HG03565 (cell line): Measurements from ENCODE around the gene PRKG1.
A peak's percentile ranks its signal among the peaks of the same experiment; 100 is the strongest.
"Not testable (repeated sequence)": the region's sequence is repeated elsewhere in the genome, so short reads cannot be mapped to it uniquely, and the experiment has no call there.

ENCODE experiments used
- ATAC-seq: cut with Tn5 transposase; IDR thresholded peaks from one replicate; pipeline ENCODE4 v1.9.1; 2021; ENCODE audit warnings: mild to moderate bottlenecking, moderate library complexity; ENCODE audit not compliant: unreplicated experiment

The PRKG1 gene

GRCh38 chr10:51679841-51680240 lies 605.6 kb downstream of the PRKG1 start:
- no peak for ATAC-seq

- ATAC-seq, result no peak
Measured at GRCh38 chr10:51683031-51683691, 608.9 kb downstream of the PRKG1 start.

- ATAC-seq, result no peak
Measured at GRCh38 chr10:51685768-51686167, 611.5 kb downstream of the PRKG1 start.

GRCh38 chr10:51687296-51687695 lies 613.0 kb downstream of the PRKG1 start:
- ATAC-seq, result no peak

- ATAC-seq, result not testable (repeated sequence)
Measured at GRCh38 chr10:51688826-51689225, 614.5 kb downstream of the PRKG1 start.

- no peak for ATAC-seq
Measured at GRCh38 chr10:51689536-51689935, 615.2 kb downstream of the PRKG1 start.

GRCh38 chr10:51691135-51691534 lies 616.8 kb downstream of the PRKG1 start:
- no peak for ATAC-seq

- no peak for ATAC-seq
Measured at GRCh38 chr10:51694086-51694768, 619.9 kb downstream of the PRKG1 start.

- ATAC-seq, result no peak
Measured at GRCh38 chr10:51696251-51696650, 622.0 kb downstream of the PRKG1 start.

- ATAC-seq, result no peak
Measured at GRCh38 chr10:51698473-51699063, 624.3 kb downstream of the PRKG1 start.

- peak; percentile 15 for ATAC-seq
Measured at GRCh38 chr10:51699145-51699474, 624.8 kb downstream of the PRKG1 start.

- peak; percentile 95 for ATAC-seq
Measured at GRCh38 chr10:51699475-51700227, 625.4 kb downstream of the PRKG1 start, which contains the start of gene CSTF2T. CSTF2T (minus strand) TSS chr10:51699595; CDS start chr10:51699549, 46 bp downstream.

GRCh38 chr10:51700228-51700817 lies 626.0 kb downstream of the PRKG1 start:
- no peak for ATAC-seq

- no peak for ATAC-seq
Measured at GRCh38 chr10:51705774-51706173, 631.5 kb downstream of the PRKG1 start.

GRCh38 chr10:51706225-51706624 lies 631.9 kb downstream of the PRKG1 start:
- ATAC-seq, result no peak

- no peak for ATAC-seq
Measured at GRCh38 chr10:51707392-51707791, 633.1 kb downstream of the PRKG1 start.

GRCh38 chr10:51707821-51708424 lies 633.6 kb downstream of the PRKG1 start:
- no peak for ATAC-seq

GRCh38 chr10:51708609-51709008 lies 634.3 kb downstream of the PRKG1 start:
- ATAC-seq, result no peak

GRCh38 chr10:51709324-51709972 lies 635.2 kb downstream of the PRKG1 start:
- ATAC-seq, result no peak

GRCh38 chr10:51711519-51711891 lies 637.2 kb downstream of the PRKG1 start:
- no peak for ATAC-seq
